H1 (cell line): ENCODE data around the gene DHH. TPM values are rescaled to one million over a fixed set of nuclear protein-coding genes. Genes with fewer than 3 reads are reported as not detected.

Experiments used
- EGR1 ChIP-seq: IDR thresholded peaks from 2 replicates; pipeline ENCODE4 v1.6.1; 2011; ENCODE audit warnings: low read depth, low read length, borderline replicate concordance
- USF2 ChIP-seq: IDR thresholded peaks from 2 replicates; pipeline ENCODE4 v1.6.1; 2011; ENCODE audit warnings: low read length, improper control_type of control experiment
- polyA plus RNA-seq, 7 experiments: library from polyadenylated mRNA; depleted of rRNA in 3 of 7; stranded (reverse) in 5 of 7; unstranded in 2 of 7; fragments of >200 nt in 5 of 7; fragments of 200-250 nt in 2 of 7; gene quantifications; 1 replicate in 5 of 7; 2 replicates in 1 of 7; 4 replicates in 1 of 7; pipeline versions ENCODE4 v1.2.1 to v1.2.3, GENCODE V29; 2011 to 2013; ENCODE audit warnings: missing spikeins in 2 of 7, mixed read lengths in 2 of 7
- total RNA-seq: library from RNA; stranded (reverse); fragmentation: NEBNext Ultra II Directional; extraction: Animal tissue kit (Norgen Biotek cat#: 25700); gene quantifications from 2 replicates; pipeline ENCODE4 v1.2.1, GENCODE V29; 2021

DHH gene
- total and polyA plus RNA-seq, 2 of the 8 experiments (the other 6 are each of a cell fraction or from before 2014, with no cell fraction given): 0.03 to 0.11 TPM

GRCh38 chr12:49068879-49069506 lies 25.6 kb downstream of the DHH start (continued):
- TF ChIP-seq EGR1 (no peak), USF2 (no peak)
